Neuronal stem cell (in vitro differentiated cells): ENCODE data around the gene SYT3.
A peak's percentile ranks its signal among the peaks of the same experiment; 100 is the strongest.

Experiments used
- DNase-seq: peaks from one replicate; pipeline ENCODE4 v3.0.0-alpha.2; 2013; ENCODE audit warnings: low spot score
- H2AFZ ChIP-seq: one replicate; pipeline ENCODE4 v1.6.1; 2013; ENCODE audit warnings: mild to moderate bottlenecking, low read length, inconsistent platforms
- H2AK5ac ChIP-seq: 2 replicates; pipeline ENCODE4 v1.6.1; 2013; ENCODE audit warnings: low read depth, mild to moderate bottlenecking, inconsistent platforms, low read length, moderate library complexity, mixed read lengths
- H2BK120ac ChIP-seq: 2 replicates; pipeline ENCODE4 v1.6.1; 2013; ENCODE audit warnings: low read depth, mild to moderate bottlenecking, inconsistent platforms, low read length, moderate library complexity, mixed read lengths
- H2BK12ac ChIP-seq: one replicate; pipeline ENCODE4 v1.6.1; 2013; ENCODE audit warnings: low read length, inconsistent platforms
- H2BK15ac ChIP-seq: 2 replicates; pipeline ENCODE4 v1.6.1; 2013; ENCODE audit warnings: mild to moderate bottlenecking, low read length, inconsistent platforms, mixed read lengths
- H2BK5ac ChIP-seq: one replicate; pipeline ENCODE4 v1.6.1; 2013; ENCODE audit warnings: inconsistent platforms, mild to moderate bottlenecking, low read length, moderate library complexity
- H3K14ac ChIP-seq: one replicate; pipeline ENCODE4 v1.6.1; 2013; ENCODE audit warnings: low read length, inconsistent platforms
- H3K18ac ChIP-seq: 2 replicates; pipeline ENCODE4 v1.6.1; 2013; ENCODE audit warnings: low read length, inconsistent platforms
- H3K23ac ChIP-seq: 2 replicates; pipeline ENCODE4 v1.6.1; 2013; ENCODE audit warnings: low read depth, mild to moderate bottlenecking, mixed read lengths, low read length, inconsistent platforms; ENCODE audit not compliant: poor library complexity
- H3K27ac ChIP-seq: replicated peaks from 3 replicates; pipeline ENCODE4 v1.5.1; 2013; ENCODE audit warnings: low read length, inconsistent platforms
- H3K27me3 ChIP-seq, 3 experiments: 2 replicates each; pipeline ENCODE4 v1.6.1; 2013; ENCODE audit warnings: low read length in 3 of 3, mild to moderate bottlenecking in 2 of 3, inconsistent platforms in 1 of 3, low read depth in 1 of 3, mixed read lengths in 1 of 3, moderate library complexity in 1 of 3; ENCODE audit not compliant: control insufficient read depth in 3 of 3, insufficient read depth in 3 of 3
- H3K36me3 ChIP-seq, 2 donors: replicated peaks in 1 of 2; 2 replicates each; pipeline ENCODE4 v1.6.1; 2013; ENCODE audit warnings: low read length in 2 of 2; ENCODE audit not compliant: control insufficient read depth in 2 of 2, insufficient read depth in 2 of 2
- H3K4ac ChIP-seq: 2 replicates; pipeline ENCODE4 v1.6.1; 2013; ENCODE audit warnings: inconsistent platforms, mild to moderate bottlenecking, low read length, moderate library complexity
- H3K4me1 ChIP-seq, 2 donors: 1 replicate in 1 of 2; 2 replicates in 1 of 2; pipeline ENCODE4 v1.6.1; 2013; ENCODE audit warnings: low read length in 2 of 2, low read depth in 1 of 2; ENCODE audit not compliant: control insufficient read depth in 2 of 2, insufficient read depth in 1 of 2
- H3K4me2 ChIP-seq: one replicate; pipeline ENCODE4 v1.6.1; 2013; ENCODE audit warnings: mild to moderate bottlenecking, low read length, inconsistent platforms; ENCODE audit not compliant: insufficient read depth, poor library complexity, severe bottlenecking
- H3K4me3 ChIP-seq, 2 donors: 2 replicates each; pipeline ENCODE4 v1.5.1; 2013; ENCODE audit warnings: low read length in 2 of 2, mild to moderate bottlenecking in 2 of 2, inconsistent platforms in 1 of 2, moderate library complexity in 1 of 2
- H3K79me1 ChIP-seq: one replicate; pipeline ENCODE4 v1.6.1; 2013; ENCODE audit warnings: low read depth, mild to moderate bottlenecking, inconsistent platforms, low read length, moderate library complexity
- H3K9ac ChIP-seq: one replicate; pipeline ENCODE4 v1.6.1; 2013; ENCODE audit warnings: mild to moderate bottlenecking, low read depth, low read length, inconsistent platforms; ENCODE audit not compliant: poor library complexity
- H3K9me3 ChIP-seq, 2 donors: replicated peaks in 1 of 2; 2 replicates each; pipeline versions ENCODE3 to v1.6.1; 2013; ENCODE audit warnings: low read length in 2 of 2, mild to moderate bottlenecking in 2 of 2, inconsistent platforms in 1 of 2, low read depth in 1 of 2, mixed read lengths in 1 of 2, moderate library complexity in 1 of 2; ENCODE audit not compliant: control insufficient read depth in 2 of 2, insufficient read depth in 1 of 2
- H4K8ac ChIP-seq: one replicate; pipeline ENCODE4 v1.6.1; 2013; ENCODE audit warnings: low read depth, mild to moderate bottlenecking, inconsistent platforms, low read length, moderate library complexity
- H4K91ac ChIP-seq: one replicate; pipeline ENCODE4 v1.6.1; 2013; ENCODE audit warnings: low read length, low read depth, mild to moderate bottlenecking, inconsistent platforms; ENCODE audit not compliant: poor library complexity
- WGBS, 2 donors: extraction: QIAGEN DNeasy Blood & Tissue Kit; methylation state at CpG; one replicate each; pipeline ENCODE4 v1.1.7; 2013; ENCODE audit warnings: missing lambda C conversion rate in 2 of 2, mixed read lengths in 1 of 2; ENCODE audit not compliant: insufficient read length in 2 of 2, insufficient replicate concordance in 1 of 2; ENCODE audit errors: extremely low coverage in 2 of 2; 5-methylcytosine and 5-hydroxymethylcytosine counted together

The SYT3 gene

GRCh38 chr19:50640368-50640767 is 687 bp upstream of the SYT3 start:
- peak overlapping the region; percentile 50 to 85 for H3K4me3 ChIP-seq
- no peak overlapping the region for H3K14ac ChIP-seq
- peak overlapping the region; percentile 99 for H2AFZ ChIP-seq
- H4K91ac ChIP-seq: no peak overlapping the region
- peak overlapping the region; percentile 74 for H3K4me2 ChIP-seq
- H2BK120ac ChIP-seq: no peak overlapping the region
- no peaks in the 10 kb centered on the region for H3K36me3 ChIP-seq
- H3K9ac ChIP-seq: no peak overlapping the region
- no peak overlapping the region for H4K8ac ChIP-seq
- no peak overlapping the region for H3K18ac ChIP-seq
- H2BK5ac ChIP-seq: no peak overlapping the region
- peaks cover 1 to 4% of the 10 kb centered on the region in 2 donors for H3K9me3 ChIP-seq
- no CpG with 5 or more reads among the region's 2 CpGs for WGBS, 2 donors
- H3K27ac ChIP-seq: no peak overlapping the region
- peaks cover 0 to 5% of the 10 kb centered on the region in 2 donors for H3K4me1 ChIP-seq
- H2AK5ac ChIP-seq: no peak overlapping the region
- peaks cover 3 to 36% (median 24%) of the 10 kb centered on the region in 3 experiments for H3K27me3 ChIP-seq
- no peak overlapping the region for H3K23ac ChIP-seq
- no peaks in the 10 kb centered on the region for H3K79me1 ChIP-seq
- no peak overlapping the region for H2BK15ac ChIP-seq
- H3K4ac ChIP-seq: no peak overlapping the region
- DNase-seq: no peak
- no peak overlapping the region for H2BK12ac ChIP-seq

DNA sequence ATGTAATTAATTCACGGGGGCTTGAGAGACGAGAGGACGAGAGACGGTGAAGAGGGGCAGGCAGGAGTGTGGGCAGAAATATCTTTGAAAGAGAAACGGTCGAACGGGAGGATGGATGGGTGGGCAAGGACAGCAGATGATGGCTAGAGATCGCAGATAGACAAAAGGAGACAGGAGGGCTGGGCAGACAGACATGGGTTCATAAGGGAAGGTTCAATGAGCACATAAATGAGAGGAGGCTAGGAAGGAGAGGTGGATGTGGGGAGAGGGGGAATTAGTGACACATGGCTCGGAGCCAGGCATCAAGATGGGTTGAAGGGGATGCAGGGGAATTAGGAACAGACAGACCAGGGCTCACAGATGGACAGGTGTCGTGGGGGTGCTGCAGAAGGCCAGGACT is 1.1 kb downstream of the SYT3 start:
- peak overlapping the region in 1 of 2 donors; percentile 70 for H3K4me3 ChIP-seq
- H3K18ac ChIP-seq: peak overlapping the region; percentile 81
- no peak overlapping the region for H2BK12ac ChIP-seq
- H2AK5ac ChIP-seq: peak overlapping the region; percentile 53
- H3K23ac ChIP-seq: peak overlapping the region; percentile 70
- peak overlapping the region; percentile 99 for H2AFZ ChIP-seq
- no peak overlapping the region for H3K27ac ChIP-seq
- no peak overlapping the region for H2BK15ac ChIP-seq
- no peak overlapping the region for H2BK5ac ChIP-seq
- no peak overlapping the region for H4K91ac ChIP-seq
- peak overlapping the region; percentile 70 for H3K9ac ChIP-seq
- no peaks in the 10 kb centered on the region for H3K36me3 ChIP-seq
- no peaks in the 10 kb centered on the region for H3K79me1 ChIP-seq
- H3K4ac ChIP-seq: no peak overlapping the region
- no peak for DNase-seq
- no peak overlapping the region for H4K8ac ChIP-seq
- no peak overlapping the region for H3K14ac ChIP-seq
- H3K27me3 ChIP-seq: peaks cover 0 to 32% (median 11%) of the 10 kb centered on the region in 3 experiments
- no CpG with 5 or more reads among the region's 10 CpGs for WGBS, 2 donors
- H3K9me3 ChIP-seq: peaks cover 8 to 12% of the 10 kb centered on the region in 2 donors
- H3K4me1 ChIP-seq: peaks cover 0 to 5% of the 10 kb centered on the region in 2 donors
- H3K4me2 ChIP-seq: peak overlapping the region; percentile 74
- no peak overlapping the region for H2BK120ac ChIP-seq

DNA sequence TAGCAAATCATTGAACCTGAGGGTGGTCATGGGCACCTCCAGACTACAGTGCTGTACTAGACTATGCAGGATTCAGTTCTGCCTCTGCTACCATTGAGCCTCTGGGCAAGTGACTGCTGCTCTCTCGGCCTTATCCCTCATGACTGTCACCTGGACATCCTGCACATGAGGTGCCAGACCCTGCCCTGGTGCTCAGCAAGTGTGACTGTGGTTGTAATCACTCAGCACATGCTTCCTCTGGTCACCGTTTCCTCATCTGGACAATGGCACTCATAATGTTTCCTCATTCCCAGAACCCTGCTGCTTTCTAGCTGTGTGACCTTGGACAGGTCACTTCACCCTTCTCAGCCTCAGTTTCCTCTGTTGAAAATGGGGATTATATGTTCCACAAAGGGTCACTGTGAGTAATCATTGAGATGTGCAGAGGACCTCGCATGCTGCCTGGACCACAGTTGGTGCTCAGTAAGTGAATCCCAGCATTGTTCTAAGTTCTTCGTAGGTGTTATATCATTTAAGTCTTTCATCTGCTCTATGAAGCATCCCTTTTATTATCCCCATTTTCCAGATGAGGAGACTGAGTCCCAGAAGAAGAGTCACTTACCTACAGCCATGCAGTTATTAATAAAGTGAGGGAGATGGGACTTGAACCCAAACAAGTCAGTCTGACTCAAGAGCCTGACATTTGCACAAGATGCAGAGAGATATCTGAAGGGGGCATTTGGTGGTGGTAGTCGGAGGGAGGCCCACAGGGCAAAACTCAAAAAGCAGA is 3.2 kb downstream of the SYT3 start:
- H3K4ac ChIP-seq: no peak overlapping the region
- peaks cover 8 to 15% of the 10 kb centered on the region in 2 donors for H3K9me3 ChIP-seq
- no peak overlapping the region for H3K4me2 ChIP-seq
- H3K18ac ChIP-seq: no peak overlapping the region
- peak overlapping the region; percentile 40 for H2BK120ac ChIP-seq
- H3K79me1 ChIP-seq: no peaks in the 10 kb centered on the region
- H2BK5ac ChIP-seq: no peak overlapping the region
- H3K23ac ChIP-seq: no peak overlapping the region
- no CpG with 5 or more reads among the region's 5 CpGs for WGBS, 2 donors
- no peak overlapping the region for H3K14ac ChIP-seq
- H3K4me3 ChIP-seq: no peak overlapping the region
- no peaks in the 10 kb centered on the region for H3K36me3 ChIP-seq
- H2BK15ac ChIP-seq: no peak overlapping the region
- H3K27ac ChIP-seq: no peak overlapping the region
- H2AK5ac ChIP-seq: peak overlapping the region; percentile 67
- H2BK12ac ChIP-seq: no peak overlapping the region
- DNase-seq: no peak
- H2AFZ ChIP-seq: no peak overlapping the region
- no peak overlapping the region for H4K8ac ChIP-seq
- no peak overlapping the region for H4K91ac ChIP-seq
- no peak overlapping the region for H3K9ac ChIP-seq
- peaks cover 0 to 5% of the 10 kb centered on the region in 2 donors for H3K4me1 ChIP-seq
- H3K27me3 ChIP-seq: peaks cover 0 to 32% (median 11%) of the 10 kb centered on the region in 3 experiments

DNA sequence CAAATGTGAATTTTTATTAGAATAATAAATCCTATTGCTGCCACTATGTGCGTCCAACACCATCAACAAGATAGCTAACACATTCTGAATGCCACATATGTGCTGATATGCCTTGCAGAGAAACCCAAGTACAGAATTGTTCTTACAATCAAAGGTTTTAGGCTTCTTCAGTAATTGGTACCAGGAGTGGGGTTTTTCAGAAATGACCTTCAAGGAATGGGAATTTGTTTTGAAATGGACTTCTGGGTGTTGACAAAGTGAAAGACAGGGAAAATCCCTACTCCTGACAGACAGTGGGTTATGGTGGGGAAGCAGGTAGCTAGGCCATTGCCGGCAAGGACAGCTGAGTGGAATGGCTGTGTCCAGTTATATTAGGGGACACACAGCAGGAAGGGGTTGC is 5.7 kb downstream of the SYT3 start:
- Histone ChIP-seq H3K4me2 (no peak overlapping the region), H3K79me1 (no peaks in the 10 kb centered on the region), H3K36me3 (no peaks in the 10 kb centered on the region), H3K9ac (no peak overlapping the region), H3K14ac (no peak overlapping the region), H3K4me3 (peak overlapping the region in 1 of 2 donors; percentile 46), H3K27ac (no peak overlapping the region), H2BK5ac (no peak overlapping the region), H3K23ac (no peak overlapping the region), H3K9me3 (peaks cover 8 to 15% of the 10 kb centered on the region in 2 donors), H2AFZ (no peak overlapping the region), H3K4ac (no peak overlapping the region), H4K8ac (no peak overlapping the region), H3K4me1 (peaks cover 0 to 3% of the 10 kb centered on the region in 2 donors), H4K91ac (no peak overlapping the region), H3K27me3 (peaks cover 0 to 29% (median 11%) of the 10 kb centered on the region in 3 experiments), H2BK12ac (no peak overlapping the region), H2AK5ac (no peak overlapping the region), H2BK120ac (no peak overlapping the region), H3K18ac (no peak overlapping the region), H2BK15ac (no peak overlapping the region)
- DNase-seq: no peak
- WGBS, 2 donors: no CpG with 5 or more reads among the region's 2 CpGs
